HG03575 (cell line): ENCODE data around the gene LMO1.

Source experiments
- ATAC-seq: cut with Tn5 transposase; IDR thresholded peaks from one replicate; pipeline ENCODE4 v1.9.1; 2021; ENCODE audit not compliant: unreplicated experiment, insufficient number of reproducible peaks, low FRiP score; ENCODE audit errors: extremely low read depth

Gene LMO1

GRCh38 chr11:8252388-8252787, 11.3 kb downstream of the LMO1 start:
- ATAC-seq: no peak

DNA sequence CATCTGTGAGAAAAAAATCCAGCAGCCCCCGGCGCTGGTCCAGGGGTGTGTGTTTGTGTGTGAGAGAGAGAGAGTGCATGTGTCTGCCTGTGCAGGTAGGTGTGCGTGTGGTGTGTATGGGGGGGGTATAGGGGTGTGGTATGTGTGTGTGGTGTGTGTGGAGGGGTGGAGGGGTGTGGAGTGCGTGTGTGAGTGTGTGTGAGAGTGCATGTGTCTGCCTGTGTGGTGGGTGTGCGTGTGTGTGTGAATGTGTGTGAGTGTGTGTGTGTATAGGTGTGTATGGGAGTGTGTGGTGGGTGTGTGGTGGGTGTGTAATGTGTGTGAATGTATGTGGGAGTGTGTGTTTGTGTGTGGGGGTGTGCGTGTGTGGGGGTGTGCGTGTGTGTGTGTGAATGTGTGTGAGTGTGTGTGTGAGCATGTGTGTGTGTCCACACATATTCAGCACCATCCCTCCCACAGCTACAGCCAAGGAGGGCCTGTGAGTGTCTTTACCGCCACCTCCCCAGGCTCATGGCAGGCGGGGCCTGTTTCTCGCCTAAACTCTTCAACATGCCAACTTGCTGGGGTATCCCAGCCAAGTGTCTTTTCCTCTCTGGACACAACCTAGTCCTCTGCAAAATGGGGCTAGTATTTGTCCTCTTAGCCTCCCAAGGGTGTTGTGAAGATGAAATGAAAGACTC, 11.9 kb downstream of the LMO1 start:
- ATAC-seq: no peak

DNA sequence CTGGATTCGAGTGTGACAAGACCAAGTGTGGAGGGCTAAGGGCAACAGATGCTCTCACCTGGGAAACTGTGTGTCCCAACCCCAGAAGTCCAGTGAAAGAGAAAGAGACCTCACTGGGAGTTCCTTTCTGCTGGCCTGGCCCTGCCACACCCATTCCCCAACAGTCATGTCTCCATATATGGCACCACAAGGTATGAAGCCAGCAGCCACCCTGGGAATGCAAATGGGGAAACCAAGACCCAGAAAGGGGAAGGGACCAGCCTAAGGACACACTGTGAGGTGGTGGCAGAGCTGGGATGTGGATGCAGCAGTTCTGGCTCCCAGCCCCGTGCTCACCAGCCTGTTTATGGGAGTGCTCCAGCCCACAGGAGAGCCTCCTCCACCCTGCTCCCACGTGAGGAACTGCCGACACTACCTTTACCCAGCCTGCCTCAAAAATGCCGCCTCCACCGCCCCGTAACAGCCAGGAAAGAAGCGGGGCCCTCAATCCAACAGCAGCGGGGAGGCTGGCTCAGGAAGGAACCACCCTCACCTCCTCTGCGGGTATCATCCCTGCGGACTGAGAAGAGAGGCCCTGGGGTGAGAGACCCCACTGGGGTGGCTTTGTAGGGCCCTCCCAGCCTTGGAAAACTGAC, 12.6 kb downstream of the LMO1 start:
- no peak for ATAC-seq

DNA sequence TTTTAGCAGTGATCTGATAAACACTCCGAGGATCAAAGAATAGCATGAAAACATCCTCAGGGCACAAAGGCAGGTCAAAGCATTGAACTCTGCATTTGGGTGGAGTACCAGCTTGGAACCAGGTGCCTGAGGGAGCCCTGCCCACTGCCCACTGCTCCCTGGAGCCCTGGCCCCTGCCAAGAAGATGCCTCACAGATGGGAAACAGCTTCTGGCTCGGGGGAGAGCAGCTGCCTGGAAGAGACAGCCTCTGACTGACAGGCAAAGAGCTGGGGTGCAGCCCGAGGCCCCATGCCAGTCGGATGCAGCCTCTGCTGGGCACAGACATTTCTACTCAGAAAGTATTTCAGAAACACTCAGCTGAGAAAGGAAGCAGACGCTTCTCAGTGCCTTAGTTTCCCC, 13.2 kb downstream of the LMO1 start:
- ATAC-seq: no peak

DNA sequence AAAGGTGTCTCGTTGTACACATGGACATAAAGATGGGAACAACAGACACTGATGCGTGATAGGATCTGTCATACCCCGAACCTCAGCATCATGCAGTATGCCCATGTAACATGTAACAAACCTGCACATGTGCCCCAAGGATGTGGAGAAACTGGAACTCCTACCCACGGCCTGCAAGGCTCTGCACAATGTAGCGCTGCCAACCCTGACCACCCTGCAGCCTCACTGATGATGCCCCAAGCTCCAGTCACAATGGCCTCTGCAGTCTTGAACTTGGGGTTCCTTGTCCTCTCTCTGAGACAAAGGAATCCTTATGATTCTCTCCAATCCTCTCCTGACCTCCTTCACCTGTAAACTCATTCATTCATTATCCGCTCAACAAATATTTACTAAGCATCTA, 14.2 kb downstream of the LMO1 start:
- no peak for ATAC-seq

DNA sequence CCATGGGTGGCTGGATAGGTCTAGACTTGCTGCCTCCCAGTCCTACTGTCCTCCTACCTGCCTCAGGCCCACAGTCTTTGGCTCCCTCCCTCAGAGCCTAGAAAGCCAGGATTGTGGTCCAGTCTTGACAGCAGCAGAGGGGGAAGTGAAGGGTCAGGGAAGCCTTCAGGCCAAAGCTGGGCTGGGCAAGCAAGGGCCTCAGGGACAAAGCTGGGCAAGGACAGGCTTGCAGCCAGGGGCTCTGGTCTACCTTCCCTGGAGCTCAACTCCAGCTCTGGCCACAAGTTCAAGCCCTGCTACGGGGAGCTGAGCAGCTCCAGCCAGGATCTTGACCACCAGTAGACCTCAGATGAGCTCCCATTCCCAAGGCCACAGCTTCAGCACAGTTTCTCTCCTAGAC, 14.9 kb downstream of the LMO1 start:
- ATAC-seq: no peak

DNA sequence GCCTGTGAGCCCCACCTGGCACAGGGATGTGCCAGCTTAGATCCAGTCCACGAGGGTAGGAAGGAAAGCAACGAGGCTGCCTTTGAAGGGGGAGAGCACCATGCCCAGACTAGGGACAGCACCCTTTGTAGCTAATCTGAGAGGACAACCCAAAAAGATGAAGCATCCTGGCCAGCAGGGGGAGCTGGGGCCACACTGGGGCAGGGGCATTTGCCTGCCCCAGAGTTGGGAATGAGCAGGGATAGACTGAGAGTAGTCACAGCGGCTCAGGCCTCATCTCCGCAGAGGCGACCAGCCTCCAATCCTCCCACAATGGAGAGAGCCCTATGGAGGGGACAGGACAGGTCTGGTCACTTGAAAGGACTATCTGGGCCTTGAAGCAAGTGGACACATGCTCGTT, 16.4 kb downstream of the LMO1 start:
- no peak for ATAC-seq

DNA sequence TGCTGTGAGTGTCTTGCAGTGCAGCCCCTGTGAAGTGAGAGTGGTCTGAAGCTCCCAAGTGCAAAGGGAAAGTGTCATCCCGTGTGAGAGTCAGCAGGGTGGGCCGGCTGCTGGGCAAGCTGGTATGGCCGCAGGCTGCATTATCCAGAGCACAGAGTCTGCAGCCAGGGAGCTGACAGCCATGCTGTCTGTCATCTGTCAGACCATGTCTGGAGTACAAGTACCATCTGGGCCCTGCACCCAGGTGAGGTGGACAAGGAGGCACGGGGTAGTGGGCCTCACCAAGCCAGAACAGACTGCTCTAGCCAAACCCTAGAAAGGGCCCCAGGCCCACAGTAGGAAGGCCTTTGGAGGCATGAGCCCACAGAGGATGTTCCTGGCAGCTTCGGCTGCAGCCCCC, 20.2 kb downstream of the LMO1 start:
- ATAC-seq: no peak

- no peak for ATAC-seq
Observed at GRCh38 chr11:8242499-8243280, 21.0 kb downstream of the LMO1 start.

- no peak for ATAC-seq
Observed at GRCh38 chr11:8242118-8242475, 21.6 kb downstream of the LMO1 start.

DNA sequence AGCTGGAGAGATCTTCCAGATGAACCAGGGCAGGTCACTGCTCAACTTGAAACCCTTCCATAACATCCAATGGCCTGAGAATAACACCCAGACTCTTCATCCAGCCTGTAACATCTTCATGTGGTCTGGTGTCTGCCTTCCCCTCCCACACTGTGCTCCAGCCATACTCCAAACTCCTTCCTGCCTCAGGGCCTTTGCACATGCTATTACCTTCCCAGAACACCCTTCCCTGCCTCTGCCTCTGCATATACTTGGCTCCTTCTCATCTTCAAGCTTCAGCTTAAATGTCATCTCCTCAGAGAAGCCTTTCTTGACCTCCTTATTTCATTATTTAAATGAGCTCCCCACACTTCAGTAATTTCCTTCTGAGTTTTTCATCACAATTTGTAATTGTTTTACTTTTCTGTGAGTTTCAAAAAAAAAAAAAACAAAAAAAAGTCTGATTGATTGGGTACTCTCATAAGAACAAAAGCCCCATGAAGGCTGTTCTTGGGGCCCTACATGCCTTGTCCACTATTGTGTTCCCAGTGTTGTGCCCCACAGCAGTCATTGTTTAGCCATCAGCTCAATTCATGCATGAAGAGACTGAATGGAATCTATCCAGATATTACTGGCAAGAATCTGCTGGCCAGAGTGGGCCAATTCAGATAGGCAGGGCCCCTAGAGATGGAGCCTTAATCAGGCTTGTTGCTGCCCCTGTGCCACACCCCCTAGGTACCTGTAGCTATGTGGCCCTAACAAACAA, 22.1 kb downstream of the LMO1 start:
- no peak for ATAC-seq

- ATAC-seq: no peak
Observed at GRCh38 chr11:8239536-8240228, 24.0 kb downstream of the LMO1 start.

GRCh38 chr11:8239040-8239439, 24.6 kb downstream of the LMO1 start:
- ATAC-seq: no peak

- no peak for ATAC-seq
Observed at GRCh38 chr11:8237453-8237852, 26.2 kb downstream of the LMO1 start.

DNA sequence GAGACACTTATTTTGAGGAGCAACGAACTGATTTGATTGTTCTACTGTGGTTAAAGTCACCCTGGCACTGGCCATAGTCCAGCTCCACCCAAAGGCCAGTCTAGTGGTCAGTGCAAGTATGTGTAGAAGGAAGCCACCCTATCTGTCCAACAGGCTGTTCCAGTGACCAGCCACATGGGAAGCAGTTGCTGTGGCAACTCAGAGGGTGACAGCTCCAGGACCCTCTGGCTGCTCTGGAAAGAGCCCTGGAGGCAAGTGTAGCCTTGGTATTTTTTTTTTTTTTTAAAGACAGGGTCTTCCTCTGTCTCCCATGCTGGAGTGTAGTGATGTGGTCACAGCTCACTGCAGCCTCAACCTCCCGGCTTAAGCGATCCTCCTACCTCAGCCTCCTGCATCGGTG, 27.8 kb downstream of the LMO1 start:
- no peak for ATAC-seq

DNA sequence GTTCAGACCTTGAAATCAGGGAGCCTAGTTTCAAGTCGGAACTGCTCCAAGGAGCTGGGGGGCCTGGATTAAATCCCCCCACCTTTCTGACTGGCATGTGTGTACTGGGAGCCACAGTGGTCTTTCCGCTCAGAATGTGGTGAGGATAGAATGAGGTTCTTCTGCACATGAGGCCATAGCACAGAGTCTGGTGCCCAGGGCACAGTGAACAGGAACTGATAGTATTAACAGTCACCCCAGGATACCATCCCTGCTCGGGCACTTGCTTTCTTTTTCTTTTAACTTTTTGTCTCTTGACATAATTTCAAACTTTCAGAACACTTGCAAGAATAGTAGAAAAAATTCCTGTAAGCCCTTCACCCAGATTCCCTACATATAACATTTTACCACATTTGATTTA, 28.8 kb downstream of the LMO1 start:
- ATAC-seq: no peak

GRCh38 chr11:8234425-8234821, 29.3 kb downstream of the LMO1 start:
- ATAC-seq: no peak

DNA sequence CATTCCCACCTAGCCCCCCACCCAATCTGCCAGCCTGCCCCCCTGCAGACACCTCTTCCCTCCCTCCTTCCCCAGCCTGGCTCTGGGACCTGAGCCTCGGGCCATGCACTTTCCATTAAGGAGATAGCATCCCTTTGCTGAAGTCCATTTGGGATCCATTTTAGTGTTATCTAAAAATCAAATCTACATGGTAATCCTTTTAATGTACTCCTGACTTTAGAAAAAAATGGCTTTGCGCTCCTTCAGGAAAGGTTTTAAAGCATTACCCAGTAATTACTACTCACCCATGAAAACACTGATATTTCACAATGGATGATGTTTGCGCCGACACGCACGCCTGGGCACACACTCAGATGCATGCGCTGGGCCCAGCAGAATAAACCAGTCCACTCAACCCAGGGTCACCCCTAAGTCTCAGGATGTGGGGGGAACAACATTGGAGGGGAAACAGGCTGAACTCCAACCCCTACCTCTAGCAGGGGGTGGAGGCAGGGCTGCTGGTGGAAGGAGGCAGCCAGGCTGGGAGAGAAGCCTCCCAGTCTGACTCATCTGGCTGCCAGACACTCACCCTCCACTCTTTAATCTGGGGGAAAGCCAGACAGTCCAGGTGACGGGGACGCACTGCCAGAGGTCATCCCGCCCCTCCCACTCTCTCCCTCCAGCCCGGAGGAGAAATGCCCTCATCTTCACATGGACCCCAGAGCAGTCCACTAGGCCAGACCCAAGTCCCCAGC, 29.8 kb downstream of the LMO1 start:
- no peak for ATAC-seq
